OCI-LY1 (cell line): ENCODE measurements around the gene ALDH1L1.

Experiments used
- CTCF ChIP-seq: fragments of 200-600 bp; sonication (generic), shearing (Covaris generic); IDR thresholded peaks from 2 replicates; pipeline ENCODE4 v1.5.1; 2017; ENCODE audit warnings: mild to moderate bottlenecking, antibody characterized with exemption, low read length, moderate library complexity, mixed read lengths
- EZH2 ChIP-seq: fragments of 200-600 bp; sonication (generic), shearing (Covaris generic); IDR thresholded peaks from 2 replicates; pipeline ENCODE4 v1.8.0; 2017; ENCODE audit warnings: borderline replicate concordance, mixed run types, mild to moderate bottlenecking, antibody characterized with exemption, low read length, moderate library complexity, mixed read lengths

GRCh38 chr3:126158016-126158911 lies 22.1 kb downstream of the ALDH1L1 start:
- TF ChIP-seq CTCF (no peak), EZH2 (no peak)
